ENCODE data around the gene AUNIP.

The AUNIP gene

GRCh38 chr1:25832336-25833037, 26.8 kb downstream of the AUNIP start (continued):
- TF ChIP-seq TSHZ1 (tag by site-specific recombination; IDR thresholded peaks at IDR 0.05; ENCODE audit: borderline replicate concordance) (no peak), ZNF654 (tag by site-specific recombination; IDR thresholded peaks at IDR 0.05; ENCODE audit: low read depth) (no peak), ZNF148 (tag by site-specific recombination; IDR thresholded peaks at IDR 0.05; ENCODE audit: borderline replicate concordance) (no peak), ZNF600 (tag by site-specific recombination; IDR thresholded peaks at IDR 0.05) (no peak), ZNF610 (tag by site-specific recombination; IDR thresholded peaks at IDR 0.05; ENCODE audit: borderline replicate concordance) (no peak)

- peaks cover 19 to 100% of the 10 kb centered on the region in 2 experiments for H3K36me3 ChIP-seq (ENCODE audit: control insufficient read depth in 2 of 2, insufficient read depth in 1 of 2, low read length in 2 of 2)
- H3K4me1 ChIP-seq (ENCODE audit: control insufficient read depth, insufficient read depth, low read length): no peaks in the 10 kb centered on the region
- no peaks in the 10 kb centered on the region for H3K9me3 ChIP-seq (ENCODE audit: control insufficient read depth, insufficient read depth, low read depth, low read length)
- no peak overlapping the region for H3K27ac ChIP-seq (ENCODE audit: extremely low read depth, low read depth, low read length)
- no peak for TF ChIP-seq ZNF350 (tag by site-specific recombination; IDR thresholded peaks at IDR 0.05)
- TF ChIP-seq ZNF530 (tag by site-specific recombination; IDR thresholded peaks at IDR 0.05; ENCODE audit: low read depth): no peak
- no peak for TF ChIP-seq HOXD13 (CRISPR knock-in tag; IDR thresholded peaks at IDR 0.05; ENCODE audit: borderline replicate concordance)
- no peak for TF ChIP-seq ZNF654 (tag by site-specific recombination; IDR thresholded peaks at IDR 0.05; ENCODE audit: low read depth)
- TF ChIP-seq ZNF416 (tag by site-specific recombination; IDR thresholded peaks at IDR 0.05): no peak
- no peak for TF ChIP-seq YY2 (tag by site-specific recombination; IDR thresholded peaks at IDR 0.05)
- TF ChIP-seq ZSCAN16 (tag by site-specific recombination; IDR thresholded peaks at IDR 0.05): no peak
- no peak for TF ChIP-seq PBX3 (CRISPR knock-in tag; IDR thresholded peaks at IDR 0.05)
- TF ChIP-seq ZNF791 (tag by site-specific recombination; IDR thresholded peaks at IDR 0.05): no peak
- TF ChIP-seq ZNF223 (tag by site-specific recombination; IDR thresholded peaks at IDR 0.05): no peak
- TF ChIP-seq ZNF561 (tag by site-specific recombination; IDR thresholded peaks at IDR 0.05; ENCODE audit: borderline replicate concordance): no peak
- TF ChIP-seq INSM2 (tag by site-specific recombination; IDR thresholded peaks at IDR 0.05): no peak
- TF ChIP-seq ZNF658 (tag by site-specific recombination; IDR thresholded peaks at IDR 0.05): no peak
- TF ChIP-seq FEZF1 (tag by site-specific recombination; IDR thresholded peaks at IDR 0.05): no peak
- TF ChIP-seq KLF9 (tag by site-specific recombination; IDR thresholded peaks at IDR 0.05; ENCODE audit: low read depth): no peak
- no peak for TF ChIP-seq ZNF518A (tag by site-specific recombination; conservative IDR thresholded peaks at IDR 0.05; ENCODE audit: low read depth)
- ChIA-PET CTCF (interaction anchor here (0.5 to 0.6 kb wide), 3 partner anchors 51 to 654 kb away, joined by 3 to 4 read pairs (median 3); no protein-coding TSS in a partner anchor), POLR2A (interaction anchor here (1.0 to 1.3 kb wide), 3 partner anchors 10 to 584 kb away, joined by 3 to 4 read pairs (median 3); partner anchors contain the start of genes PAFAH2 and RSRP1)
- no peak overlapping the region for H3K4me3 ChIP-seq (ENCODE audit: low read depth, low read length)
Observed at GRCh38 chr1:25831569-25832196, 27.6 kb downstream of the AUNIP start.
